ENCODE data around the gene TRIM7.
A peak's percentile ranks its signal among the peaks of the same experiment; 100 is the strongest.
"Not testable (repeated sequence)": the region's sequence is repeated elsewhere in the genome, so short reads cannot be mapped to it uniquely, and the experiment has no call there.

Gene TRIM7

GRCh38 chr5:181211208-181211607 lies 6.2 kb upstream of the TRIM7 start:
- no peak for ATAC-seq

GRCh38 chr5:181210698-181211097 lies 5.7 kb upstream of the TRIM7 start:
- not testable (repeated sequence) for ATAC-seq

DNA sequence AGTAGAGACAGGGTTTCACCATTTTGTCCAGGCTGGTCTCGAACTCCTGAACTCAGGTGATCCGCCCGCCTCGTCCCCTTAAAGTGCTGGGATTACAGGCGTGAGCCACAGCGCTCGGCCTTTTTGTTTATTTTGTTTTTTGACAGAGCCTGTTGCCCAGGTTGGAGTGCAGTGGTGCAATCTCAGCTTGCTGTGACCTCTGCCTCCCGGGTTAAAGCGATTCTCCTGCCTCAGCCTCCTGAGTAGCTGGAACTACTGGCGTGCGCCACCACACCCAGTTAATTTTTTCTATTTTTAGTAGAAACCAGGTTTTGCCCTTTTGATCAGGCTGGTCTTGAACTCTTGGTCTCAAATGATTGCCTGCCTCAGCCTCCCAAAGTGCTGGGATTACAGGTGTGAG lies 5.2 kb upstream of the TRIM7 start:
- ATAC-seq = not testable (repeated sequence)

DNA sequence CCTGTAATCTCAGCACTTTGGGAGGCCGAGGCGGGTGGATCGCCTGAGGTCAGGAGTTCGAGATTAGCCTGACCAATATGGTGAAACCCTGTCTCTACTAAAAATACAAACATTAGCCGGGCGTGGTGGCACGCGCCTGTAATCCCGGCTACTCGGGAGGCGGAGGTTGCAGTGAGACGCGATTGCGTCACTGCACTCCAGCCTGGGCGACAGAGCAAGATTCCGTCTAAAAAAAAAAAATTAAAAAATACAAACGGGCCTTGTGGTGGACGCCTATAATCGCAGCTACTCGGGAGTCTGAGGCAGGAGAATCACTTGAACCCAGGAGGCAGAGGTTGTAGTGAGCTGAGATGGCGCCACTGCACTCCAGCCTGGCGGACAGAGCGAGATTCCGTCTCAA lies 4.0 kb upstream of the TRIM7 start:
- not testable (repeated sequence) for ATAC-seq

- no peak for ATAC-seq
Observed at GRCh38 chr5:181207960-181208253, 2.9 kb upstream of the TRIM7 start.

DNA sequence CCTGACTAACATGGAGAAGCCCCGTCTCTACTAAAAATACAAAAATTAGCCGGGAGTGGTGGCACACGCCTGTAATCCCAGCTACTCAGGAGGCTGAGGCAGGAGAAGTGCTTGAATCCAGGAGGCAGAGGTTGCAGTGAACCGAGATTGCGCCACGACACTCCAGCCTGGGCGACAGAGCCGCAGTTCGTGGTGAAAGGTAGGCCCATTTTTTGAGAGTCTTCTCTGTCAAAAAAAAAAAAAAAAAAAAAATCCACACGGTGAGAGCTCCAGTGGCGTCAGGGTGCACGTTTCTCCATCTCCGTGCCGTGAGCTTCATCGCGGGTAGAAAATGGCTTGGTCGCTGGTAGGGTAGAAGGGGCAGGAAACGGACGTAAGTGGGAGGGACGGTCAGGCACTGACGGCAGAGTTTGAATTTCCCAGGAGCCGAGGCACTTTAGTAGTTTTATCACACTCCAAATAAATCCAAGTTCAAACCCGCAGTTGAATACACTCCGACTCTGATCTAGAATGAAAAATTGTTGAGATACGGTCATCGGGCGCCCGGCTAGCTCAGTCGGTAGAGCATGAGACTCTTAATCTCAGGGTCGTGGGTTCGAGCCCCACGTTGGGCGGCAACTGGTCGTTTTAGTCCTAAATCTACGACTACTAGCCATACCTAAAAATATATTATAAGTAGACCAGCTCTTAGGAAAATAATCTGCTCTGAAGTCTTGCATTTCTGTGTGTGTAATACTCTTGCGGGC lies 2.4 kb upstream of the TRIM7 start:
- peak; percentile 66 to 69 for ATAC-seq

DNA sequence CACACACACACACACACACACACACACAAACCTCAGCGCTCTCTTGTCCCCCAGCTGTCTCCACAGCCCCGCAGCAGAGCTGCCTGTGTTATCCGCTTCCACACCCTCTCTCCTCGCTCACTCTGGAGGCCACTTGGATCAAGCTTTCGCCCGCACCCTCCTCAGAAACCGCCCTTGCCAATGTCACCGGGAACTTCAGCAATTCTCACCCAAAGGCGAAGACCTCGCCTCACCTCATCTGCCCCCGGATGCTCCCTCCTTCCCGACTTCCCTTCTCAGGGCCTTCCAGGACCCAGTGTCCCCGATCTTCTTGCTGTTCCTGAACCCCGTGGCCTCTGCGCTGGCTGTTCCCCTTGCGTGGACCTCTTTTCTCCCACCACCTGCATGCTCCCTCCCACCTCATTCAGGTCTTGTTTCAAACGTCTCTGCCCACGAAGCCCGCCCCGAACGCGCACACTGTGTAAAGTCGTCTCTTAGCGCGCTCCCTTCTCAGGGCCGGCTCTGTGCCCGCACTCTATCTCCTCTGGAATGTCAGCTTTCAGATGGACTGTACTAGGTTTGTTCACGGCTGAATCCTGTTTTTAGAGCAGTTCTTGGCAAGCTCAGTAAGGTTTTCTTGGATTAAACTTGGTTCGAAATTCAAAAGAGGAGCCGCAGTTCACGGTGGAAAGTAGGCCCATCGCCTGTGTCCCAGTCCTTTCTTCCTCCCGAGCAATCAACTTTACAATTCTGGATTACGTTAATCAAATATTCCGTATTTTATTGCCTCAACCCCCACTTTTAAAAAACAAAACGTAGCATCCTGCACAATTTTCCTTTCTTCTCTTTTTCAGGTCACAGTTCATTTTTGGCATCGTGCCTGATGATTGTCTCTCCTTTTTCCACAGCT lies 1.0 kb upstream of the TRIM7 start:
- ATAC-seq = no peak

DNA sequence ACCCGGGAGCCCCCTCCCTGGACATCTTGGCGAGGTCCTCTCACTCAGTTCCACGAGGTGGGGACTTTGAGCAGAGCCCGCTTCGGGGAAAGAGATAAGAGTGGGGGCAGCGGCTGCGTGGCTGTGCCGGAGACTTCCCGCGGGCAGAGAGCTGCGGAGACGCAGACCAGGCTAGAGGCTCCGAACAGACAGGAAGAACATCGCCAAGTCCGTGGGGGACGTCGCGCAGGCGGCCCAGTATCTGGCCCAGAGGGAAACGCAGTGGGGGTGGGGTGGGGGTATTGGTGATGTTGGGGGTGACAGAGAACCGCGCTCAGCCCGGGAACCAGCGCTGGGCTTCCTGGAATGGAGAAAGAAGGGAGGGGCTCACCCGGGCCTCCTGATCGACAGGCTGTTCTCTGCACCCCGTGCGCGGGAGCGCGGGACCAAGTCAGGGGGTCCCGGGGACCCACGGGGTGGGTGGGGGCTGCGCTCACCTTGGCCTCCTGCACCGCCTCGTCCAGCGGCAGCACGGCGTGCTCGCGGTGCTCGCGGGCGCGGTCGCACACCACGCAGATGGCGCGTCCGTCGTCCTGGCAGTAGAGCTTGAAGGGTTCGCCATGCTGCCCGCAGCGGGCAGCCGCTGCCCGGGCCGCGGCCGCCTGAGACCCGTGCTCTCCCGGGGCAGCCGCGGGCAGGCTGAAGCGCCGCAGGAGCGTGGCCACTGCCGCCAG lies 727 bp downstream of the TRIM7 start:
- ATAC-seq = no peak

GRCh38 chr5:181203777-181204112 lies 1.3 kb downstream of the TRIM7 start:
- ATAC-seq = no peak

DNA sequence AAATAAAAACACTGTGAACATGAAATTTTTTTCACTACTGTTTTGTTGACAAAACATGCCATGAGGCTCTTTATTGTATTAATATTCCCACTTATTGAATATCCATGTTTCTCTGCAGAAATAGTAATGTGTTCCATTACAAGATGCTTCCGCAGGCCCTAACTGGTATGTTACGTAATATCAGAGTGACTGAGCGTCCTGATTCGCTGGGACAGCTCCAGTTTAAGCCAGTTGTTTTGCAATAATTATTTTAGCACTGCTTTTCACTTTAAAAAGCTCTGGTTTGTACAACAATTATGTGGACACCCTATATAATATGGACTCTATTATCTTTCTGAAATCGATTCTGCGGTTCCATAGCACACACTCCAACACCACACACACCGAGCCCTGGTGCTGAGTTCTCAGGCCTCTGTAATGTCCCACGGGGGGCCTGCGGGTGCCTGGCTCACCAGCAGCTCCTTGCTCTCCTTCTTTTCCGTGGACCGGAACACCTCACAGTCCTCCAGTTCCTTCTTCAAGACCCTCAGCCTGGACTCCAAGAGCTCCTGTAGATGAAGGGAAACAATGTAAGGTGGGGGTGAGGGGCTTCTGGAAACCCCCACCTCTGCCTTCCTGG lies 1.8 kb downstream of the TRIM7 start:
- no peak for ATAC-seq

GRCh38 chr5:181200816-181201215 lies 4.2 kb downstream of the TRIM7 start:
- no peak for ATAC-seq

- ATAC-seq = no peak
Observed at GRCh38 chr5:181199881-181200638, 4.9 kb downstream of the TRIM7 start.

DNA sequence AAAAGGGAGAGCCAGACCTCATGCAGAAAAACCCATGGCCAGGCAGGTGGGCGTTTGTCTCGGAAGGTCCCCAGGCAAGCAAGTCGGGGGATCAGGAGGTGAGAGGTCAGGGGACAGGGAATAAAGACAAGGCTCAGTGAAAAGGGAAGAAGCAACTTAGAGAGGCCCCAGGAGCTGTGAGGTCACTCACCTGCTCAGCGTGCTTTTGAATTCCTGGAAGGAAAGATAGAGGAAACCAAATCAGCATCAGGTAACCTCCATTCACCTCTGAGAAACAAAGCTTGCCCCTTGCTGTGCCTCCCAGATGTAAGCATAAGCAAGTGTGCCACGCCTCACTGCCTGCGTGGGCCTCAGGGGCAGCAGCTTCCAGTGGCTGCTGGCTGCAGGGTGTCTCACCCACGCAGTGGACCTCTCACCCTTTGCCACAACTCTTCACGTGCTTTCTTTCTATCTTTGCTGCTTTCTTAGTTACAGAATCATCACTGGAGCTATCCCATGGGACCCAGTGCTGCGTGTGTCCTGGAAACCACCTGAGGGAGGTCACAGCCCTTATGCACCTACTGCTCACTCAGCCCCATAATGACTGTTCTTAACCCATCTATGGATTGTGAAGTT lies 6.0 kb downstream of the TRIM7 start:
- peak in 1 of 2 donors; percentile 43 for ATAC-seq

DNA sequence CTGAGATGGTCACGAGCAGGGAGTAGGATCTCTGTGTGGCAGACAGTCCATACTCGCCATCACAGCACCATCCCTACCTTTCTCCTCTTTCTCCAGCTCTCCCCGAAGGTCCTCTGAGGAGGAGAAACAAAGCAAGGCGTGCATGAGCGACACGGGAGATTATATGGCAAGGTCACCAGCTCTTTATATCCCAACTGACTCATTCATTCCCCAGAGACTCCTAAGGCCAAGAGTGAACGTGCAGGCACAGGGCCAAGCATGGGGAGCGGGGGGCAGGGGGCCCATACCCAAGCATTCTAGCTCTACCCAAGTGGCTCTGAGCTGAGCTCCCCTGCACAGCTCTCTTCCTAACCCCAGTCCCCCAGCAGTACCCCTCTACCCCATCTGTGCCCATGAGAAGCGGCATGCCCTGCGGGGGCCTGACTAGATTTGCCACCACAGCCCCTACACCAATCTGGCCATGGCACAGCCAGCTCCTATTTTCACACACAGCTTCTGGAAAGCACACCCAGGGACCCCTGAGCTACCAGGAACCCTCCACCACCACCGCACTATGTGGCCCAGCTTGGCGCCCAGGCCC lies 6.8 kb downstream of the TRIM7 start:
- ATAC-seq = no peak

DNA sequence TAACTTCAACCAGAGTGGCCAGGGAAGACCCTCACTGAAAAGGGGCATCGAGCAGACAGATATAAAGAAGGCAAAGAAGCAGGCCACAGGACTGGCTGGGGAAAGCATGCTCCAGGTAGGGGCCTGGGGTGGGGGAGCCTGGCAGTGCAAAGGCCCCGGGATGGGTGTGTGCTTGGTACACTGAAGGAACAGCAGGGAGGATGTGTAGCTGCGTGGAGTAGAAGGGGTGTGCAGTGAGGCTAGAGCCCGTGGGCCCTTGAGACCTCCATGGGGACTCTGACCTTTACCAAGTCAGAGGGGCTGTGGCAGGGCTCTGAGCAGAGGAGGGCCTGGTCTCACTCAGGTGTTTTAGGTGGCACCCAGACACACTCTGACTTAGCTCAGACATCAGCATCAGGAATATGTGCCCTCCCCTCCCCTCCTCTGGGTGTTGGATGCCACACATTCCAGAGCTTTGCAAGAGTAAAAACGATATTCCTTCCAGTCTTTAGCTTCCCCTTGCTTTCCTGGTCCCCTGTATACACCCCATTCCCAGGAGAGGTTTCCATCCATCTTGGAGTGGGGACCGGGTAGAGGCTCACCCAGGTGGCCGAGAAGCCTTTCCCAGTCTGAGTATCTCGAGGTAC lies 7.6 kb downstream of the TRIM7 start:
- no peak for ATAC-seq

DNA sequence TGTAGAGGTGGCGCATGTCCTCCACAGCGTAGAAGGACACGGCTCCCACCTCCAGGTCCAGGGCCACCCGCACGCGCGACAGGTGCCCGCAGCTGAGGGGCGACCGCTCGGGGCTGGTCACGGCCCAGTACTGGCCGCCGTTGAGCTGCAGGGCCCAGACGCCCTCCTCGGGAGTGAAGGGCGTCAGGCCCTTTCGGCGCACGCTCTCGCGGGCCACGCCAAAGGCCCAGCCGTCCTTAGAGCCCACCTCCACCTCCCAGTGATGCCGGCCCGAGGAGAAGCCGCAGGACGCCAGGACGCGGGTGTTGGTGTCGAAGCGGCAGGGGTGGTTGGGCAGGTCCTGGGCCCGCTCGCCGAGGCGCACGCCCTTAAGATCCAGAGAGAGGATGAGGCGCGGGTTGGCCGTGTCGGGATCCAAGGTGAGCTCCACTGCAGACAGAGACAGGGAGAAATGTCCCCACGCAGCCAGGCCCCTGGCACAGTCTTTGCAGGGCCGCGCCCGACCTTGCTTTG lies 9.7 kb downstream of the TRIM7 start:
- ATAC-seq = no peak

- ATAC-seq = no peak
Observed at GRCh38 chr5:181194489-181195248, 10.3 kb downstream of the TRIM7 start.

DNA sequence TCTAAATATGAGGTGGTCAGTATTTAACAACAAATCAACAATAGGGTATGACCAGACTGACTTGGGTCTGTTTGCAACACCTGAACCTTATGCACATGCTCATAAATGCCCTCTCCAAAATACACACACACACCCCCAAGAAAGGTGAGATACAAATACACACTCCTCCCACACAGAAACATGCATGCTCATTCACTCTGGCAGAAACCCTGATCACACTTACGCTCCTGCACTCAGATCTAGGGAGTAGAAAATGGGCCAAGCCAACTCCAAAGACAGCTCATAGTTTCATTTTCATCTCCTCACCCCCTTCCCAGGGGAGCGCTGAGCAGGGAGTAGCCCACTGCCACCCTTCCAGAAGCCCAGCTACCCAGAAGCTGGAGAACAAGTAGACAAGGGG lies 11.3 kb downstream of the TRIM7 start:
- no peak for ATAC-seq

- no peak for ATAC-seq
Observed at GRCh38 chr5:181192337-181193046, 12.5 kb downstream of the TRIM7 start.
